ENCODE data around the gene SLC38A8. TPM values are rescaled to one million over a fixed set of nuclear protein-coding genes. Genes with fewer than 3 reads are reported as not detected.

SLC38A8 gene
- total and polyA plus RNA-seq, 4 donors: 0.28 to 1.4 (median 1.1) TPM

DNA sequence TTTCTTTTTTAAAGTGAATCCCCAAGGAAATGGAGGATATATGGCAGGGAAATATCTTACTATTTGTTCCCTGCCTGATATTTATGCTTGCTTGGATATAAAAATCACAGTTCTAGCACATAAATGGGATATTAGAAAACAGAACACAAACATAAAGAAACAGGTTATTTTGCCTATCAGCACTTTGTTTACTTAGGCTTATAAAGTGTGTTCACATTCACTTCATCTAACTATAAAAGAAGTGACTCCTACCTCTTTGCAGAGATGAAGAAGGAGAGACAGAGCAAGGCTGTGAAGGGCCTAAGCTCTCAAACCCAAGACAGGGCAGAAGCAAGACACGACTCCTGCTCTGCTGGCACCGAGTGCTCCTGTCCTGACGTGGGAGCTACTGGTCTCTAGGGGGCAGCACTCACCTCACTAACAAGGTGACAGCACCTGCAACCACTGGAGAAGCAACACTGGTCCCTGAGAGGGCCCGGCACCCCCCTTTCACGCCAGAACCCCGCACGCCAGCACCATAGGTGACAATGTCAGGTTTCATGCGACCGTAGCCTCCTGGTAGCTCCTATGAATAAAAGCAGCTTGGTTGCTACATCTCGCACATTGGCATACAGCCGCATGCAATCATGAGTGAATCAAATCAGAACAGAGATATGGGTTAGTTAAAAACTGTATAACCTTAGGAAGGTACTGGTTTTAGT is 42.1 kb upstream of the SLC38A8 start:
- Histone ChIP-seq H3K9me3 (ENCODE audit: control insufficient read depth, insufficient read depth, low read length) (no peaks in the 10 kb centered on the region), H3K4me3 (ENCODE audit: low read depth, low read length) (no peak overlapping the region), H3K4me1 (ENCODE audit: control insufficient read depth, insufficient read depth, low read length) (peaks cover 20% of the 10 kb centered on the region), H3K36me3 (ENCODE audit: control insufficient read depth, insufficient read depth, low read length) (peaks cover 72% of the 10 kb centered on the region), H3K27me3 (ENCODE audit: control insufficient read depth, insufficient read depth, low read length) (no peaks in the 10 kb centered on the region), H3K27ac (ENCODE audit: low read depth, low read length) (no peak overlapping the region)
- DNase-seq (ENCODE audit: low read depth in 4 of 6, low spot score in 6 of 6): peak in 2 of 6 donors; percentile 60 to 84
- WGBS (ENCODE audit: insufficient coverage): 47% methylated on average over 11 of the region's 11 CpGs

DNA sequence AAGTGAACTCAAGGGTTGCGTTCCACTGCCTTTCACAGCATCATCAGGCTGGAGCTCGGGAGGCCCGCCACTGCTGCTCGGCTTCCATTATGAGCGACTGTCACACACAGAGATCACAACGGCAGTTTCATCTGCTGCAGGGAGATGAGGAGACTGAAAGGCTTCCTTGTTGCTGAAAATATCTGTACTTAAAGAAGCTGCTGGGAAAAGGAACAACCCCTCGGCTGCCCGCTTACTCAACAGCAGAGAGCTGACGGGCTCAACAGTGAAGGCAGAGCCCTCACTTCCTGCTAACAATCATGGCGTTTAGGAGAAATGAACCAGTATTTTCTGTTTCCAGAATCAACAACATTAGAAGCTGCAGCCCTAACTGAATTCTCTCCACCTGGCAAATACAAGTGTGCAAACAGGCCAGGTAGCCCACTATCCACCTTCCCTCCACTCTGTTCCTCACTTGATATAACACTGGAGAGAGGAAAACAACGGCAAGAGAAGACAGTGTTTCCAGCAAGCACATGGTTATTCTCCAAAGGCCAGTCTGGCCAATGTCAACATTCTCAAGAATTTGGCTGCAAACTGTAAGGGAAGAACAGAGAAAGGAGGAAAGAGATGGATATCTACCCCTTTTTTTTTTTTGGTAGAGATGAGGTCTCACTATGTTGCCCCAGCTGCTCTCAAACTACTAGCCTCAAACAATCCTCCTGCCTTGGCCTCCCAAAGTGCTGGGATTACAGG is 40.4 kb upstream of the SLC38A8 start:
- 47% methylated on average over 5 of the region's 11 CpGs for WGBS (ENCODE audit: insufficient coverage)
- peak overlapping the region; percentile 37 for H3K27ac ChIP-seq (ENCODE audit: low read depth, low read length)

DNA sequence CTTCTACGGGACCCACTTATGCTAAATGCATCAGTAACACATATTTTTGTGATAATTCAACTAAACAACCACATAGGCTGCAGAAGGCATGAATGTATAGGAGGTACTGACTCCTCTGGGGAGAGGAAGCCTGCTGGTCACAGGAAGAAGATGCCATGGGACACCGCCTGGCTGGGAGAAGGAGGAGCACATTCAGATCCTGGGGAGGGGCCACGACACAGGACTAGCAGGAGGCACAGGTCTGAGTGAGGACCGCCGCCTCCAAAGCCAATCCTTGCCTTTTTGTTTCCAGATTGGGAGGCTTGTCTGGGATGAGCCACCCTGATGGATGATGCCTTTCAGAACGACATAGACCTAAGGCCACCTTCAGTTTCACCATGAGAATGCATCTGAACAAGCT is 39.5 kb upstream of the SLC38A8 start:
- no peak overlapping the region for H3K4me3 ChIP-seq (ENCODE audit: low read depth, low read length)
- H3K27me3 ChIP-seq (ENCODE audit: control insufficient read depth, insufficient read depth, low read length): no peaks in the 10 kb centered on the region
- H3K9me3 ChIP-seq (ENCODE audit: control insufficient read depth, insufficient read depth, low read length): no peaks in the 10 kb centered on the region
- 81% methylated on average over 5 of the region's 6 CpGs for WGBS (ENCODE audit: insufficient coverage)
- H3K27ac ChIP-seq (ENCODE audit: low read depth, low read length): no peak overlapping the region
- H3K4me1 ChIP-seq (ENCODE audit: control insufficient read depth, insufficient read depth, low read length): peaks cover 17% of the 10 kb centered on the region
- H3K36me3 ChIP-seq (ENCODE audit: control insufficient read depth, insufficient read depth, low read length): peaks cover 63% of the 10 kb centered on the region
- no peak for DNase-seq (ENCODE audit: low read depth in 4 of 6, low spot score in 6 of 6)

More for the DNA sequence above, 40.4 kb upstream of the SLC38A8 start:
- Histone ChIP-seq H3K4me1 (ENCODE audit: control insufficient read depth, insufficient read depth, low read length) (peaks cover 17% of the 10 kb centered on the region), H3K9me3 (ENCODE audit: control insufficient read depth, insufficient read depth, low read length) (no peaks in the 10 kb centered on the region), H3K36me3 (ENCODE audit: control insufficient read depth, insufficient read depth, low read length) (peaks cover 68% of the 10 kb centered on the region), H3K27me3 (ENCODE audit: control insufficient read depth, insufficient read depth, low read length) (no peaks in the 10 kb centered on the region), H3K4me3 (ENCODE audit: low read depth, low read length) (no peak overlapping the region)
- DNase-seq (ENCODE audit: low read depth in 4 of 6, low spot score in 6 of 6): peak in 3 of 6 donors; percentile 15 to 48 (median 21)

DNA sequence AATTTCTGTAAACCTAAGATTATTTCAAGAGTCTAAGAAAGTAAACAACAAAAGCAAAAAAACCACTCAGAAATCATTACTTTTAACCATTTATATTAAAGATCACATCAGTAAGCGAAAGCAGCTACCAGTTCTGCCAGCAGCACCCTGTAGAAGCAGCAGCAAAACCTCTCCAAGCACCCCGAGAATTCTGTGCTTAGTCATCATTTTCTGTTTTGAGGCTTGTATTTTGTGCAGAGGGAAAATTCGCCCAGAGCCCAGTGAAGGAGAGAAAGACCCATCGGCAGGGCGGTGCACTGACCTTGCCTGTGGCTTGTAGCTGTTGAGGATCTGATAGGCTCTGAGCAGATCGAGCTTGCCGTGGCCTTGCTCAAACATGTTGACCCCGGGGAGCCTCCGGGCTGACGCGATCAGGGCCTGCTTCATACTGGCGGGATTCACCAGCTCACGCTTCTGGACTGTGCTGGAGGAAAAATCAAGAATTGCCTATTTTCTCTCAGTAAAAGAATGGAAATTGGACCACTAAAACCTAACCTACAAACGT is 38.9 kb upstream of the SLC38A8 start:
- WGBS (ENCODE audit: insufficient coverage): 88% methylated on average over 14 of the region's 14 CpGs
- Histone ChIP-seq H3K4me3 (ENCODE audit: low read depth, low read length) (no peak overlapping the region), H3K9me3 (ENCODE audit: control insufficient read depth, insufficient read depth, low read length) (no peaks in the 10 kb centered on the region), H3K27me3 (ENCODE audit: control insufficient read depth, insufficient read depth, low read length) (no peaks in the 10 kb centered on the region), H3K36me3 (ENCODE audit: control insufficient read depth, insufficient read depth, low read length) (peaks cover 62% of the 10 kb centered on the region), H3K4me1 (ENCODE audit: control insufficient read depth, insufficient read depth, low read length) (peaks cover 17% of the 10 kb centered on the region), H3K27ac (ENCODE audit: low read depth, low read length) (no peak overlapping the region)
- no peak for DNase-seq (ENCODE audit: low read depth in 4 of 6, low spot score in 6 of 6)

DNA sequence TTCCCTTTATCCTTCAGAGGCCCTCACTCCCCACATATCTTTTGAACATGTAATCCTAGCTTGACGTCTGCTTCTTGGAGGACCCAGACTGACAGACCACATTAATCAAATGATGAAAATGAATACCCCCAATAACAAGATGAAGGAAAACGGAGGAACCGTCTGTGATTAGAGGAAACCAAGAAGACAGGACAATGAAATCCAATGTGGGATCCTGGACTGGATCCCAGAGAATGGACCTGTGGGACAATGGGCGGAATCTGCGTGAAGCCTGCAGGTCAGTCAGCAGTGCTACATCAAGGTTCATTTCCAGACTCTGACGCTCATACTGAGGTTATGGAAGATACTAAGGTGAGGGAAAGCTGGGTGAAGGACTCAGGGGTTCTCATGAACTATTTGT is 38.2 kb upstream of the SLC38A8 start:
- Histone ChIP-seq H3K9me3 (ENCODE audit: control insufficient read depth, insufficient read depth, low read length) (no peaks in the 10 kb centered on the region), H3K36me3 (ENCODE audit: control insufficient read depth, insufficient read depth, low read length) (peaks cover 55% of the 10 kb centered on the region), H3K4me3 (ENCODE audit: low read depth, low read length) (no peak overlapping the region), H3K27ac (ENCODE audit: low read depth, low read length) (no peak overlapping the region), H3K4me1 (ENCODE audit: control insufficient read depth, insufficient read depth, low read length) (peaks cover 17% of the 10 kb centered on the region), H3K27me3 (ENCODE audit: control insufficient read depth, insufficient read depth, low read length) (no peaks in the 10 kb centered on the region)
- 98% methylated on average over 4 of the region's 6 CpGs for WGBS (ENCODE audit: insufficient coverage)
- DNase-seq (ENCODE audit: low read depth in 4 of 6, low spot score in 6 of 6): no peak

DNA sequence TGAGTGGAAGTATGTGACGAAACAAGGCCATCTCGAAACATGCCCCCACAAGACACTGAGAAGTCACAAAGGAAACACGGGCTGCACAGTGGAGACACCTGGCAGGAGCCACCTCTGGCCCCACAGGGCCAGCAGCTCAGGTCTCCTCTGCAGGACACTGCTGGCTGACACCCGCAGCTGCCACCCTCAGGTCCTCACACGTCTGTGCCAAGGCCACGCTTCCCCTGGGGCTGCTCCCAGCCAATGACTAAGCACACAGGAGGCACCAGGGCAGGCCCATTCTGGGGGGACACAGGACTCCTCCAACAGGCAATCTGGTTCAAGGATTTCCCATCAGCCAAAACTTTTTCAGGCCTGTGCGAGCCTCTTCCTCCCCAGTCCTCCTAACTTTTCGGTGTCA is 37.8 kb upstream of the SLC38A8 start:
- Histone ChIP-seq H3K27ac (ENCODE audit: low read depth, low read length) (no peak overlapping the region), H3K27me3 (ENCODE audit: control insufficient read depth, insufficient read depth, low read length) (no peaks in the 10 kb centered on the region), H3K9me3 (ENCODE audit: control insufficient read depth, insufficient read depth, low read length) (no peaks in the 10 kb centered on the region), H3K4me3 (ENCODE audit: low read depth, low read length) (no peak overlapping the region), H3K4me1 (ENCODE audit: control insufficient read depth, insufficient read depth, low read length) (peaks cover 17% of the 10 kb centered on the region), H3K36me3 (ENCODE audit: control insufficient read depth, insufficient read depth, low read length) (peaks cover 56% of the 10 kb centered on the region)
- 91% methylated on average over 8 of the region's 8 CpGs for WGBS (ENCODE audit: insufficient coverage)
- DNase-seq (ENCODE audit: low read depth in 4 of 6, low spot score in 6 of 6): no peak

- no peaks in the 10 kb centered on the region for H3K27me3 ChIP-seq (ENCODE audit: control insufficient read depth, insufficient read depth, low read length)
- peaks cover 12% of the 10 kb centered on the region for H3K4me1 ChIP-seq (ENCODE audit: control insufficient read depth, insufficient read depth, low read length)
- H3K27ac ChIP-seq (ENCODE audit: low read depth, low read length): no peak overlapping the region
- no peak overlapping the region for H3K4me3 ChIP-seq (ENCODE audit: low read depth, low read length)
- no peaks in the 10 kb centered on the region for H3K9me3 ChIP-seq (ENCODE audit: control insufficient read depth, insufficient read depth, low read length)
- H3K36me3 ChIP-seq (ENCODE audit: control insufficient read depth, insufficient read depth, low read length): peaks cover 53% of the 10 kb centered on the region
- WGBS (ENCODE audit: insufficient coverage): 95% methylated on average over 6 of the region's 6 CpGs
- DNase-seq (ENCODE audit: low read depth in 4 of 6, low spot score in 6 of 6): no peak
These were observed 37.1 kb upstream of the SLC38A8 start for GRCh38 chr16:84079664-84080063.

GRCh38 chr16:84075376-84075775 is 32.8 kb upstream of the SLC38A8 start:
- WGBS (ENCODE audit: insufficient coverage): 94% methylated on average over 6 of the region's 11 CpGs
- Histone ChIP-seq H3K9me3 (ENCODE audit: control insufficient read depth, insufficient read depth, low read length) (no peaks in the 10 kb centered on the region), H3K27ac (ENCODE audit: low read depth, low read length) (no peak overlapping the region), H3K4me3 (ENCODE audit: low read depth, low read length) (no peak overlapping the region), H3K27me3 (ENCODE audit: control insufficient read depth, insufficient read depth, low read length) (no peaks in the 10 kb centered on the region), H3K4me1 (ENCODE audit: control insufficient read depth, insufficient read depth, low read length) (no peaks in the 10 kb centered on the region), H3K36me3 (ENCODE audit: control insufficient read depth, insufficient read depth, low read length) (peaks cover 41% of the 10 kb centered on the region)
- no peak for DNase-seq (ENCODE audit: low read depth in 4 of 6, low spot score in 6 of 6)

DNA sequence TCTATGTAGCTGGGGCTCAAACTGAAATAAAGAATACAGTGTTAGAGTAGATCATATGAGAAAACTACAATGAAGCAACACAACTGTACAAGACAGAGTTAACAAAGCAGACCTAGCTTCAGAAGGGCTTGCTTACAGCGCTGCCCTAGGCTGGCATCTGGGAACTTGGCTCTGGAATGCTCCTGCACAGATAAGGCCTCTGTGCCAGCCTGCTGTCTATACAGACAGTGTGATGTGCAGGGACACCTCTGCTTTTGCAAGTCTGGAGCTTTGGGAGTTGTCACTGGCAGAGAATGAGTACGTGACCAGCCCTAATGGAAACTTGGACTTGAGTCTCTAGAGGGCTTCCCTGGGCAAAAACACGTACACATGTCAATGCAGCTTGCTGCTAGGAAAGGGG is 32.1 kb upstream of the SLC38A8 start:
- DNase-seq (ENCODE audit: low read depth in 4 of 6, low spot score in 6 of 6): no peak
- H3K27ac ChIP-seq (ENCODE audit: low read depth, low read length): no peak overlapping the region
- no peak overlapping the region for H3K4me3 ChIP-seq (ENCODE audit: low read depth, low read length)
- H3K9me3 ChIP-seq (ENCODE audit: control insufficient read depth, insufficient read depth, low read length): no peaks in the 10 kb centered on the region
- no peaks in the 10 kb centered on the region for H3K27me3 ChIP-seq (ENCODE audit: control insufficient read depth, insufficient read depth, low read length)
- no peaks in the 10 kb centered on the region for H3K4me1 ChIP-seq (ENCODE audit: control insufficient read depth, insufficient read depth, low read length)
- WGBS (ENCODE audit: insufficient coverage): 72% methylated on average over 3 of the region's 3 CpGs
- H3K36me3 ChIP-seq (ENCODE audit: control insufficient read depth, insufficient read depth, low read length): peaks cover 39% of the 10 kb centered on the region
